Eye (tissue), 1 donor: Measurements from ENCODE around the gene SEMA6B.
"Not testable (repeated sequence)": the region's sequence is repeated elsewhere in the genome, so short reads cannot be mapped to it uniquely, and the experiment has no call there.

Experiments used
- DNase-seq: peaks from one replicate; pipeline ENCODE4 v3.0.0-alpha.2; 2015

The SEMA6B gene

GRCh38 chr19:4571305-4571917 lies 11.9 kb upstream of the SEMA6B start:
- peak; percentile 46 for DNase-seq

DNA sequence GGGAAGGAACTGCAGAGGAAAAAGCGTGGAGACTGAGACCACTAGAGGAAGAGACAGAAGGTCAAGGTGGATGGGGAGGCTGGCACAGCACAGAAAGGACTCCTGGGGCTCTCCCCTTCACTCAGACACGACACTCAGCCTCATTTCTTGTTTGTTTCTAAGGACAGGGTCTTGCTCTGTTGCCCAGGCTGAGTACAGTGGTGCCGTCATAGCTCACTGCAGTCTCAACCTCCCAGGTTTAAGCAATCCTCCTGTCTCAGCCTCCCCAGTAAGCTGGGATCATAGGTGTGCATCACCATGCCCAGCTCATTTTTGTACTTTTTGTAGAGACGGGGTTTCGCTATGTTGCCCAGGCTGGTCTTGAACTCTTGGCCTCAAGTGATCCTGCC lies 11.4 kb upstream of the SEMA6B start:
- DNase-seq = no peak

- DNase-seq = no peak
Measured at GRCh38 chr19:4570402-4570801, 10.9 kb upstream of the SEMA6B start.

- no peak for DNase-seq
Measured at GRCh38 chr19:4568886-4569285, 9.4 kb upstream of the SEMA6B start.

DNA sequence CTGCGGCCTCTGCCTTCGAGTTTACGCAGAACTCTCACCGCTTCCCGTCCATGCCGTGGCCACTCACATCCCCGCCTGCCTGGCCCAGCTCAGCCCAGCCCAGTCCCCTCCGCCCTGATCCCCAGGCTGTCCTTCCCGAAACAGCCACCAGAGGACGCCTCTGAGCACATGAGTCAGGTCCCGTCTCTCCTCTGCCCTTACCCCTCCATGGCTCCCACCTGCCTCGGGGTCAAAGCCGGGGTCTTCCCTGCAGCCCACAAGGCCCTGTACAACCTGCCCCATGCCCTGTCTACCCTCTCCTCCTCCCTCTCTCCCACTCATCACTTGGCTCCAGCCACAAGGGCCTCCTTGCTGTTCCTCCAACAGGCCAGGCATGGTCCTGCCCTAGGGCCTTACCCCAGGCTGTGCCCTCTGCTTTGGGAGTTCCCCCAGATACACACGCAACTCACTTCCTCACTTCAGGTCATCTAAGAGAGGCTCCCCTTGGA lies 8.1 kb upstream of the SEMA6B start:
- peak; percentile 76 for DNase-seq

DNA sequence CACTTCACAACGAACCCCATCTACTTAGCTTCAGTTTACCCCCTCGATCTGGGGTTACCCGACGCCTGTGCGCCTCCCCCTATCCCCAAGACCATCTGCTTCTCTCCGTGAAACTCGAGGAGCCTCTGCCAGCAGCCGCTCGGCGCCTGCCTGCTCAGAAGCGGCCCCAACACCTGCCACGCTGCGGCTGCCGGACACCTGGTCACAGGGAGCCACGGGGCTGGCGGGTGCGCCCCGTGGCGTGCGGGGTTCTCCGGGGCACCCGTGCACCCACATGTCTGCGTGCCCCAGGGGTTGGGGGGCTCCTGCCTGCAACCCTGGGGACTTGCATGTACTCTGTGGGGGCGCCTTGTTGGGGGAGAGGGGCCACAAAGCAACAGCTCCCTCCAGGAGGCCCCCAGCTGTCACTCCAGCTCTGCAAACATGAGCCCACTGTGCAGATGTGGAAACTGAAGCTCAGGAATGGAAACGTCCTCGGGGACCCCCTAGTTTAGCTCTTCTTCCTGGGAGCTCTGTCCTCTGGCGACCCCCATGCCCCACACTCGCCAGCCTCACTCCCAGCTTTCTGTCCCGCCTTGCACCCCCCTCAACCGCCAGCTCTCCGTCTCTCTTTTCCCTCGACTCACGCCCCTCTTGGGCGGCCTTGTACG lies 7.0 kb upstream of the SEMA6B start:
- no peak for DNase-seq

GRCh38 chr19:4563562-4563961 lies 4.1 kb upstream of the SEMA6B start:
- not testable (repeated sequence) for DNase-seq

DNA sequence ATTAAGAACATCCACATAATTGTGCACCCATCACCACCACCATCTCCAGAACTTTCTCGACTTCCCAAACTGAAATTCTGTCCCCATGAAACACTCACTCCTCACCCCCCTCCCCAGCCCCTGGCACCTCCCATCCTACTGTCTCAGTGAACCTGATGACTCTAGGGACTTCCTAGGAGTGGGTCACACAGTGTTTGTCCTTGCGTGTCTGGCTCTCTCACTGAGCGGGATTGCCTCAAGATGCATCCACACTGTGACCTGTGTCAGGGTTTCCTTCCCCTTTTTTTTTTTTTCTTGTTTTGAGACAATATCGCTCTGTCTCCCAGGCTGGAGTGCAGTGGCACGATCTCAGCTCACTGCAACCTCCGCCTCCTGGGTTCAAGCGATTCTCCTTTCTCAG lies 2.6 kb upstream of the SEMA6B start:
- not testable (repeated sequence) for DNase-seq

DNA sequence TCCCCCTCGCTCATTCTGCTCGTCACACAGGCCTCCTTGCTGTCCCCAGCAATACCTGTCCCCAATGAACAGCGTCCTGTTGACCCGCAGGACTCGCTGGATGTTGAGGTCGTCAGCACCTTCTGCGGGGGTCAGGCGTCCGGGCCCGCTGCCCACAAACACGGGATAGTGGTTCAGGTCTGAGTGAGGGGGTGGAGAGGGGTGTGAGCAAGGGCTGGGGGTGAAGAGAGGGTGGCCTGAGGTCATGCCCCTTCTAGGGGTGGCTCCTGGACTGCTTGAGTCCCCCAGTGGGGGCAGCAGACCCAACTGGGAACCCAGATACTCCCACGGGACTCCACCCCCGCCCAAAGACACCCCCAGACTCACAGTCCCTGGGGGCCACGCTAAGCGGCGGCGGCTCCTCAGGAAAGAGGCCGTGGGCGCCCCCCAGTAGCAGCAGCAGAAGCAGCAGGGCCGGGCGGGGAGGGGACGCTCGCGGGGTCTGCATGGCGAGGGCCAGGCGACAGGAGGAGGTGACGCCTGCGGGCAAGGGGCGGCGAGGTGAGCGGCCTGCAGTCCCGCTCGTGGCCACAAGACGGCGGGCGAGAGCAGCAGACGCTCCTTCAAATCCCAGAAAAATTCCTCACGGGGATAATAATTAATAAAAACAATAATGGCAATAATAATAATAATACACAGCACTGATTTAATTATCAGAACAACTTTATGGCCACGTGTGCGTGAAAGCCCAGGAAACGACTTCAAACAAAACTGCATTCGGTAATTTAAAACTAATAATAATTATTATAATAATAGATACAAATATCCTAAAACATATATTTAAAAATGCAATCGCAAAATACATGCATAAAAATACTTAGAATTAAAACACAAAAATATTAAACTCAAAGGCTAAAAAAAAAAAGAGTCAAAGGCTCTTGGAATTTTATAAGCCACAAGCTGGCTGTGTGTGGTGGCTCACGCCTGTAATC lies 1.2 kb downstream of the SEMA6B start:
- DNase-seq = peak; percentile 67

DNA sequence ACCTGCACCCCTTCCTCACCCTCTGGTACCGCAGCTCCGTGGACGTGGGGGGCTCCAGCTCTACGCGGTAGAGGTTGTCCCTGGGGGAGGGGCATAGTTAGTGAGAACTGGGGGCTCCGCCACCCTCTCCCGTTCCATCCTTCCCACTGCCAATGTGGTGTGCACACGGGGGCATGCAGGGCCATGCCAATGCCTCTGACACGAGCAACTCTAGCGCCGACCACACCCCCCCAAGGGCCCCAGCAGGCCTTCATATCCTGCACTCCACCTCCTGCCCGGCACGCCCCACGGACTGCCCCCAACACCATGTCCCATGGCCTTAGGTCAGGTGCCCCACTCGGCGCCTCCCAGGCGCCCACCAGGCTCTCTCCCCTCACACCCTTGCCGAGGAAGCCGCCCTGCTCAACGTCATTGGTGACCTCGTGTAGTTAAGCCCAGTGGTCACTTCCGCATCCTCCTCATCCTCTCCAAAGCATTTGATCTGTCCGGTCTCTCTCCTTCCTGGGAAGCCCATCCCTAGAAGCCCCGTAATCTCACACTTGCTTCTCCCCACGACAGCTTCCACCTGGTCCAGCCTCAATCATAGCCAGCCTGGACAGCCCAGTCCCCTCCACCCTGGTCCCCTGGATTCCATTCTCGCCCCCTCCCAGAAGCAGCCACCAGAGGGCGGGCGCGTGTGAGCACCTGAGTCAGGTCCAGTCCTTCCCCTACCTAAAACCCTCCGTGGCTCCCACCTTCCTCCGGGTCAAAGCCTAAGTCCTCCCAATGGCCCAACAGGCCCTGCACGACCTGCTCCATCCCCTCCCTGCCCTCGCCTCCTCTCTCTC lies 2.1 kb downstream of the SEMA6B start:
- DNase-seq = no peak

GRCh38 chr19:4556597-4557127 lies 2.8 kb downstream of the SEMA6B start:
- no peak for DNase-seq

DNA sequence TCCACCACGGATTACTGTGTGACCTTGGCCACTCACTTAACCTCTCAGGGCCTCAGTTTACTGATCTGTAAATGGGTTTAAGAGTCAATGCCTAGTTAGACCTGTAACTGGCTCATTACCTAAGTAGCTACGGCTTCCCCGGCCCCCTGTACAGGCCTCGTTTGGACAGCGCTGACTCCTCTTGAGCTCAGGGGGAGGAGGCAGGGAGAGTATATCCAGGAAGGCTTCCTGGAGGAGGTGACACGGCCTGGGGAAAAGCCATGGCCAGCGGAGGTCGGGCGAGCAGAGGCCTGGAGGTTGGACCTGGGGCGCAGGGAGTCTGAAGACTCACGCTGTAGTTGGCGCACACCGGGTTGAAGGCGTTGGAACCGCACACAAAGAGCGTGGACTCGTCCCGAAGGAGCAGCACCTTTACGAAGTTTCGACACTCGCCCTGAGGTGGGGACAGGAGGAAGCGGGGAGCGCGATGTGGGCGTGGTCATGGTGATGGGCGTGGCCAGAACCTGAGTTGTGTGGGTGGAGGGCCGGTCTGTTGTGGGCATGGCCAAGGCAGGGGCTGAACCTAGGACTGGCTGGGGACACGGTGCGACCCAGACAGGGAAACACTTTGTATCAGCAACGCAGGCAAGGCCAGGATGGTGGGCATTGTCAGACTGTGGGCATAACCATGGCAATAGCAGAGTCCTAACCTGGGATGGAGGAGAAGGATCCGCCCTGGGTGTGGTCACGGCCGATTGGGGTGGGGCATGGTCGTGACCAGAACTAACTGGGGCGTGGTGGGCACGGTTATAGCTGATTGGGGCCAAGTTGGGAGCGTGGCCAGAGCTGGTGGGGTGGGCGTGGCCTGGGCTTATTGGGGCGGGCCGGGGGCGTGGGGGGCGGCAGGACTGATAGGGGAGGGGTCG lies 3.6 kb downstream of the SEMA6B start:
- DNase-seq = no peak

GRCh38 chr19:4554717-4555116 lies 4.8 kb downstream of the SEMA6B start:
- no peak for DNase-seq

- DNase-seq = no peak
Measured at GRCh38 chr19:4553775-4554174, 5.7 kb downstream of the SEMA6B start.

- DNase-seq = no peak
Measured at GRCh38 chr19:4553092-4553695, 6.3 kb downstream of the SEMA6B start.

- DNase-seq = no peak
Measured at GRCh38 chr19:4552525-4552819, 7.0 kb downstream of the SEMA6B start.

DNA sequence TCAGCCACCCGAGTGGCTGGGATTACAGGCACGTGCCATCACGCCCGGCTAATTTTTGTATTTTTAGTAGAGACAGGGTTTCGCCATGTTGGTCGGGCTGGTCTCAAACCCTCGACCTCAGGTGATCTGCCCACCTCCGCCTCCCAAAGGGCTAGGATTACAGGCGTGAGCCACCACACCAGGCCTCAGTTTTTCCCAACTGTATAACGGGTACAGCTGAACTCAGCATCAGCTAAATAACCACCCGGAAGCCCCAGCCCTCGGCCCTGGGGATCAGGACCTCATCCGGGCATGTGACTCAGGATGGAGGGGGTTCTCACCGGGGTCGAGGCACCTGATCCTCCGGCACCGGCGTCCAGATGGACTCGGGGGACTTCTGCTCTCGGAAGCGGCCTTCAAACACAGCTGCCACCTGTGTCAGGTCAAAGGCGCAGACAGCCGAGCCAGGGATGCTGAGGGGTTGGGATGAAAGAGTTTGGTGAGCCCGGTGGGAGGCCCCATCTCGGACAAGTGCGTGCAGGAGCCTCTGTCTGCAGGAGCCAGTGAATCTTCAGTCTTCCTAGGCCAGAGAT lies 8.9 kb downstream of the SEMA6B start:
- no peak for DNase-seq

- DNase-seq = no peak
Measured at GRCh38 chr19:4550018-4550417, 9.5 kb downstream of the SEMA6B start.

DNA sequence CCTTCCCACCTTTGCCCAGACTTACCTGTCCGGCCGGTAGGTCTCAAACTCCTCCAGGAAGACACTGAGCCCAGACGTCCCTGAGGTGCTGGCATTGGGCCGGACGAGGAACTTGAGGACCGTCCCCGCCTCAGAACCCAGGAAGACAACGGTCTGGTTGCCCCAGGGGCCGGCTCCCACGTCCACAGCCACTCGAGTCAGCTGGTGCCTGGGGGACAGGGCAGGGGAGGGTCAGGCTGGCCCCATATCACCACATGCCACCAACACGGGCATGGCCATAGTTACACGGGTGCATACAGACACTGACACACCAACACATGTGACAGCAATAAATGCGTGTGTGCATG lies 11.3 kb downstream of the SEMA6B start:
- no peak for DNase-seq

DNA sequence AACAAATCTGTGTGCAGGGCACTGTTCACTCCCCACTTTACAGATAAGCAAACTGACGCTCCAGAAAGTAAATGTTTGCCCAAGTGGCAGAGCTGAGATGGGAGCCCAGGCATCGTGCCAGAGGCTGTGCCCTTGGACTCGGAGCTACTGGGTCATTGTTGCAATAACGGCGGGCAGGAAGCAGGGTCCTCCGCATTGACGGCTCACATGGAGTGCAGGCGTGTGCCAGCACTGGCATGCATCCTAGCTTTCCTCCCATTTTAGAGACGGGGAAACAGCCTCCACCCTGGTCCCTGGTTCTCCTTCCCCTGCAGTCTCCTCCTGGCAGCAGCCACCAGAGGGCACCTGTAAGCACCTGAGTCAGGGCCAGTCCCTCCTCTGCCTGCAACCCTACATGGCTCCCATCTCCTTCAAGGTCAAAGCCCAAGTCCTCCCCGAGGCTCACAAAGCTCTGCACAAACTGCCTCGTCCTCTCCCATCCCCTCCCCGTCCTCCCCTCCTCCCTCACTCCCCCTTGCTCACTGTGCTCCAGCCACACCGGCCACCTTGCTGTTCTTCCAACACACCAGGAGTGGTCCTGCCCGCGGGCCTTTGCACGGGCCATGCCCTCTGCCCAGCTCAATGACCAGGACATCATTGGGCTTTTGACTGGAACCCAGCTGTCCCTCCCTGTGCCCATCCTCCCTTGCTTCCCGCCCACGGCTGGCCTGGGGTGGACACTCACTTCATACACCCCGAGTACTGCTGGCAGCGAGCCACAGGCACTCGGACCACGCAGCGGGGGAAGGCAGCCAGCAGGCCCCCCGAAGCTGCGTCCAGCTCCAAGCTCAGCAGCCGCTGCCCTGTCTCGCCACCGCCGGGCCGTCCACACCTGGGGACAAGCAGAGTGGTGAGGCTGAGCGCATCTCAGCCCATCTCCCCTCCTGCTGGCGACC lies 11.9 kb downstream of the SEMA6B start:
- DNase-seq = no peak
